ENCODE results near the gene DNM3. TPM values are rescaled to one million over a fixed set of nuclear protein-coding genes. Genes with fewer than 3 reads are reported as not detected.

DNM3 gene
- total RNA-seq, 1 experiment from 2014 or later, result 2.7 TPM

DNA sequence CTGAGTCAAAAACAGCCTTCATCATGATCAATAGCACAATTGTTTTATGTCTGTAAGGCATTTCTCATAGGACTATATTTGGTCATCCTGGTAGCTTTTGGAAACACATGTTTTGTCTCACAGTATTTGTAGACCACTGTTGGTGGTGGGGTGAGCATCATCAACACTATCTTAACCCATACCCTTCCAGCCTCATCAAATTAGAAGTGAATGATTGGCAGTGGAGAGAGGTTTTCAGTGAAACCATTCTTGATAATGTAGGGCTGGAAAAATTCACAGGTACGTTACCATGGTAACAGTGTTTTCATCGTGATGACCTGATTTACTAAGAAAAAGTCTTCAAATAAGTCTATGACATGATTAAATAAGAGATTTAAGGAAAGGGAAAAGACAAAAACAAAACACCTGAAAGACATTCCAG, 533.9 kb downstream of the DNM3 start:
- TF ChIP-seq CTCF (conservative IDR thresholded peaks at IDR 0.05), result no peak
- Mint-ChIP-seq H3K9me3 (no peaks in the 10 kb centered on the region), H3K27me3 (ENCODE audit: low read depth) (no peaks in the 10 kb centered on the region), H3K27ac (no peak overlapping the region), H3K4me1 (peaks cover 0 to 3% of the 10 kb centered on the region in 2 experiments; a peak in 1 of 4 replicates), H3K36me3 (ENCODE audit: insufficient read depth in 1 of 3, low read depth in 3 of 3) (no peaks in the 10 kb centered on the region; a peak in 1 of 7 replicates), H3K4me3 (no peak overlapping the region)
- no peak overlapping the region for H3K23ac ChIP-seq (ENCODE audit: insufficient read length, low read depth, low read length)
- no peaks in the 10 kb centered on the region for H3K79me1 ChIP-seq (ENCODE audit: insufficient read depth, low read depth, low read length, poor library complexity, severe bottlenecking)
- no peaks in the 10 kb centered on the region for H4K20me1 ChIP-seq (ENCODE audit: control insufficient read depth, insufficient read depth, insufficient read length)
- no peak overlapping the region for H3K4ac ChIP-seq (ENCODE audit: low read depth, low read length)
- H3K23me2 ChIP-seq (ENCODE audit: insufficient read length, low read depth, low read length, poor library complexity, severe bottlenecking), result no peaks in the 10 kb centered on the region
- no peak overlapping the region for H2BK5ac ChIP-seq (ENCODE audit: insufficient read length, low read length)
- no peak overlapping the region for H4K5ac ChIP-seq (ENCODE audit: insufficient read length, low read depth, low read length)
- no peak overlapping the region for H4K91ac ChIP-seq (ENCODE audit: insufficient read length, low read depth, low read length)
- no peaks in the 10 kb centered on the region for H3K9me3 ChIP-seq (ENCODE audit: control insufficient read depth, low read depth, low read length)
- H3K56ac ChIP-seq (ENCODE audit: insufficient read length, low read depth, low read length), result no peak overlapping the region
- no peak overlapping the region for H2AK5ac ChIP-seq (ENCODE audit: insufficient read length, low read length)
- H2BK120ac ChIP-seq (ENCODE audit: low read depth, low read length, poor library complexity, severe bottlenecking), result no peak overlapping the region
- H3K9ac ChIP-seq (ENCODE audit: extremely low read depth, insufficient read length, low read length), result no peak overlapping the region
- no peak overlapping the region for H2BK20ac ChIP-seq (ENCODE audit: low read depth, low read length, poor library complexity, severe bottlenecking)
- no peaks in the 10 kb centered on the region for H3K4me1 ChIP-seq (ENCODE audit: insufficient read depth, low read length)
- DNase-seq, result no peak
- no peak overlapping the region for H4K8ac ChIP-seq (replicated peaks; ENCODE audit: insufficient read length, low read depth, low read length)
- H3K27me3 ChIP-seq (ENCODE audit: insufficient read depth, low read length), result no peaks in the 10 kb centered on the region
- H2AFZ ChIP-seq (ENCODE audit: low read length), result no peak overlapping the region
- H2BK15ac ChIP-seq (ENCODE audit: low read depth, low read length), result no peak overlapping the region
- H3K4me2 ChIP-seq (ENCODE audit: insufficient read depth, insufficient read length, low read length), result no peak overlapping the region
- H2BK12ac ChIP-seq (ENCODE audit: insufficient read length, low read depth, low read length), result no peak overlapping the region
- H3K14ac ChIP-seq (ENCODE audit: insufficient read depth, low read length), result no peak overlapping the region
- H3T11ph ChIP-seq (ENCODE audit: low read length), result no peak overlapping the region
- WGBS (ENCODE audit: extremely low coverage, insufficient read length, low lambda C conversion rate), result no CpG with 5 or more reads among the region's 2 CpGs
- H3K27ac ChIP-seq (ENCODE audit: insufficient read length, low read depth, low read length), result no peak overlapping the region
- no peaks in the 10 kb centered on the region for H3K79me2 ChIP-seq (ENCODE audit: insufficient read depth, low read length)
- H3K18ac ChIP-seq (ENCODE audit: insufficient read length, low read depth, low read length), result no peak overlapping the region
